ENCODE measurements around the gene KIF15. TPM values are rescaled to one million over a fixed set of nuclear protein-coding genes. Genes with fewer than 3 reads are reported as not detected.
"Not testable (repeated sequence)": the region's sequence is repeated elsewhere in the genome, so short reads cannot be mapped to it uniquely, and the experiment has no call there.

Gene KIF15
- total RNA-seq, 1 experiment from 2014 or later: 25.9 TPM

- DNase-seq (ENCODE audit: low read depth): peak; percentile 19
These were observed 63.8 kb downstream of the KIF15 start for GRCh38 chr3:44825264-44825925.

- no peak for DNase-seq (ENCODE audit: low read depth)
These were observed 65.6 kb downstream of the KIF15 start for GRCh38 chr3:44827196-44827595.

GRCh38 chr3:44831232-44831631, 69.6 kb downstream of the KIF15 start:
- DNase-seq (ENCODE audit: low read depth): no peak

DNA sequence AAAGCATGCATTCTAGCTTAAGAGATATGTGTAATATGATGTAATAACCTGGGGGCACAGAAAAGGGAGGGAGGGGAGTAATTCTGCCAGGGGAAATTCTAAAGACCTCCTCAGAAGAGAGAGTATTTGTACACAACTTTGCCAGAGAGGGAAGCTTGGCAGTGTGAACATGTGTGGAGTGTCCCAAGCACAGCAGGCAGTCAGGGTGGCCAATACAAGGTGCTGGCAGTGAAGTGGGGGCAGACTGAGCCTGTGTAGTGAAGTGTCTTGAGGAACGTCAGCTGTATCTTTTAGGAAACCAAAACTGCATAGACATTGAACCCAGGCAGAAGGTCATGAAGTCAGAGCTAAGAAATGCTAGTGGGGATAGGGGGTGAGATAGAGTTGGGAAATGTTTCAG, 70.4 kb downstream of the KIF15 start:
- no peak for DNase-seq (ENCODE audit: low read depth)

GRCh38 chr3:44832965-44833364, 71.4 kb downstream of the KIF15 start:
- no peak for DNase-seq (ENCODE audit: low read depth)

GRCh38 chr3:44833394-44833793, 71.8 kb downstream of the KIF15 start:
- no peak for DNase-seq (ENCODE audit: low read depth)

DNA sequence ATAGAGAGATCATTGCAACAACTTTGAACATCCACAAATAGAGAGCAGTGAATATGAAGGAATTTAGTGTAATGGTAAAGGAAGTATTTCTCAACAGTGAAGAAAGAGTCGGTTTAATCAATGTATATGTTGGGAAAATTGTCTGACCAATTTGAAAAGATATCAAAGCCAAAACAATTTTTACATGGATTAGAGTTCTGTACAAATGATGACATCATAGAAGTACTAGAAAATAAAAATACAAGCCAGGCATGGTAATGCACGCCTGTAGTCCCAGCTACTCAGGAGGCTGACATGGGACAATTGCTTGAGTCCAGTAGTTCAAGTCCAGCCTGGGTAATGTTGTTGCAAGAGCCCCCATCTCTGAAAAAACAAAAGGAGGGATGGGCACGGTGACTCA, 74.1 kb downstream of the KIF15 start:
- no peak for DNase-seq (ENCODE audit: low read depth)

GRCh38 chr3:44842376-44842775, 80.8 kb downstream of the KIF15 start:
- no peak for DNase-seq (ENCODE audit: low read depth)

DNA sequence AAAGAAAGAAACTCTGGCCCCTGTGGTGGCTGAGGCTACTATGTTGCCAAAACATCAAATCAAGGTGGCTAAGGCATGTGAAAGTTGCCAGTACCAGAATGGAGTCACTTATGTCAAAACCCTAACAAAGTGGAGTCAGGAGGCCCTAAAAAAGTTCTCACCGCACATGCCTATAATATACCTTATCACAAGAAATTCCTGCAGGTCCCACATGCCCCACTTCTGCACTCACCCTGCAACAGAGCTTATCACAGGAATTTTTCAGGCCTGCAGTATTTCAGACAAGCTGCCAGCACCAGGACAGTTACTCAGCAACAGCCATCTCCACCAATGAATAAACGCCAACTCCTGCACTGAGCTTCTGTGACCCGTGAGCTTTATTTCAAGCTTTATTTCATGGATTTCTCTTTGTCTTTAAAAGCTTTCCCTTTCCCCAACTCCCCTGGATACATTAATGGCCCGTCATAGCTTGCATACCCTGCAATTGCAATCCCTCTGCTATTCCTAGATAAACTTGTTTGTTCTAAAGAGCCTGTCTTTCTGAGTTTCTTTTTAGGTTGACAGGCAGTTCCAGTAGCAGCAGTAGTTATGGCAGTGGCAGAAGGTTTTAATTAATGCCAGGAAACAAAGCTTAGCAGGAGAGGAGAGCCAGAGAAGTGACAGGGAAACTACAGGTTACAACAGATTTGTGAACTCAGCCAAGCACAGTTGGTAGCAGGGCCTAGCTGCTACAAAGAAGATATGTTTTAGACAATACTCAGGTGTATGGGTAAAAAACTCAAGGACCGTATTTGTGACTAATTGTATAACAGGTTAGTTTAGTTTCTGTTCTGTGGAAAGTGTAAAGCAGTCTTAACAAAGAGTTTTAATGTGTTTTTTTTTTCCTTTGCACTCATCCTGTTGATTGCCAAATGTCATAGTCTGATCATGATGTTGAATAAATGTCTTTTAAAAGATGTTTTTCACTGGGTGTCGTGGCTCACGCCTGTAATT, 84.2 kb downstream of the KIF15 start:
- DNase-seq (ENCODE audit: low read depth): no peak

GRCh38 chr3:44848634-44849033, 87.0 kb downstream of the KIF15 start:
- no peak for DNase-seq (ENCODE audit: low read depth)

DNA sequence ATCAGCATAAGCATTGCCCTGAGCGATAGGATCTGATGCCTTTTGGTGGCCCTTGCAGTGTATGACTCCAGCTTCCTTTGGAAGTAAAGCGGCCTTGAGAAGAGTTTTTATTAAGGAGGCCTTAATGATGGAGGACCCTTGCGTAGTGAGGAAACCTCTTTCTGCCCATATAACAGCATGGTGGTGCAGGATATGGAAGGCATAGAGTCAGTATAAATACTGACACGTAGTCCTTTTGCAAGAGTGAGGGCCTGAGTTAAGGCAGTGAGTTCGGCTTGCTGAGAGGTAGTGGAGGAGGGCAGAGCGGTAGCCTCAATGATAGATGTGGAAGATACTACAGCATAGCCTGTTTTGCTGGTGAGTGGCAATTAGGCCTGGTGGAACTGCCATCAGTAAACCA, 95.1 kb downstream of the KIF15 start:
- not testable (repeated sequence) for DNase-seq (ENCODE audit: low read depth)

GRCh38 chr3:44860117-44860516, 98.5 kb downstream of the KIF15 start:
- DNase-seq (ENCODE audit: low read depth): no peak

GRCh38 chr3:44861412-44862225, 100.0 kb downstream of the KIF15 start, which contains the start of gene TMEM42:
TSS of gene TMEM42 (plus strand) at chr3:44861912. CDS start at chr3:44861925, 13 bp downstream.
- peak; percentile 87 for DNase-seq (ENCODE audit: low read depth)

DNA sequence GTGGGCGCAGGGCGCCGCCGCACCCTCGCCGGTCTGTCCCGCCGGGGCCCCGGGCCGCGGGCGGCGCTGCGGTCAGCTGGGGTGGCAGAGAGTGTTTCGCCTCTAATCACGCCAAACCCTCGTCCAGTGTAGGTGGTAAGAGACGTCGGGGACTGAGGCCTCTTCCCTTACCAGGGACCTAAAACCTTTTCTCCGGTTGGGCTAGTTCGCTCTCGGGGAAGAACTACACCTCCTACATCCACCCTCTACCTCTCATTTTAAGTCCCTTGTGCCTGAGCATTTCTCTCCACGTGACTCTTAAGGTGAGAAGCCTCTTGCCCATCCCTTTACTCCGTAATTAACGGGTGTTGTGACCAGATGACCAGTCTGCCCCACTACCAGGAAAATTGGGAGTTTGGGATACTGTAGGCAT, 100.6 kb downstream of the KIF15 start:
- peak; percentile 40 for DNase-seq (ENCODE audit: low read depth)

GRCh38 chr3:44865272-44866035, 103.9 kb downstream of the KIF15 start:
- DNase-seq (ENCODE audit: low read depth): peak; percentile 76

DNA sequence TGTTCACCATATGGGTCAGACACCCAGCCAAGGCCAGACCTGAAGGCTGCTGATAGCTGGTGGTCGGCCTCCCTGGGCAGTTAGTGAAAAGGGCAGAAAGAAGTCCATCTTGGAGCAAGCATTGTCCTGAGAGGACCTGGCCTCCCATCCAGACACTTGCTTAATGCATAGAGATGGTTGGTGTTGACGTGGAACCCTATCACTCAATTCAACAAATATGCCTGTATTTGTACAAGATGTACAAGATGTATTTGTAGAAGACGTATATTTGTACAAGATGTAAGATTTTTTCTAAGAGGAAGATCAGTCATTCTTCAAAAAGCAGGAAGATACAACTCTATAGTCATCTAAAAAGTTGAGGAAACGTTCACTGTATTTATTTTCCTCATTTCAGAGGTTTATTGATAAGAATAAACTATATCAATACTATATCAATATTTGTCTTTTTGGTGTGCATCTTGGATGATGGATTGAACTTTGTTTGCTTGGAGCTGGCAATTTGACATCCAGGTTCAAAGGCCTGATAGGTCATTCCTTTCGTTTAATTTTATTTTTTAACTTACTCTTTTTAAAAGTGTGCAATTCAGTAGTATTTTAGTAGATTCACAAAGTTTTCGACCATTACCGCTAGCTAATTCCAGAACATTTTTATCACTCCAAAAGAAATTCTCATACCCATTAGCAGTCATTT, 106.0 kb downstream of the KIF15 start:
- no peak for DNase-seq (ENCODE audit: low read depth)

- DNase-seq (ENCODE audit: low read depth): no peak
These were observed 108.9 kb downstream of the KIF15 start for GRCh38 chr3:44870375-44871061.

DNA sequence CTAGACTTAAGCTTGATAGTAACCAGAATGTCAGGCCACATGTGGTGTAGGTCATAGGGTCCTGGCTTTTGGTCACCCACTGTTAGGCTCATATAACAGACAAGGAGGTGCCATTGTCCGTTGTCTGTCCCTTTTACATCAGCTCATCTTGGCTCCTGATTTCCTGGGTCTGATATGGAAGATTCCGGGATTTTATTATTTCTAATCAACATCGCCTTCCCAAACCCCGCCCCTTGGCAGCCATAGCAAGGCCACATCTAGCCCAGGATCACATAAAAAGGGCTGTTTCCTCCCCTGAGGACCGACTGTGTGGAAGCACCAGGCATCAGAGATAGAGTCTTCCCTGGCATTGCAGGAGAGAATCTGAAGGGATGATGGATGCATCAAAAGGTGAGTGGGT, 112.7 kb downstream of the KIF15 start, which contains the start of gene TGM4:
Gene TGM4, plus strand, starts transcription at position 301 of the 400 bp plus-strand sequence. Its CDS starts 71 bp downstream, at position 372.
- DNase-seq (ENCODE audit: low read depth): no peak

DNA sequence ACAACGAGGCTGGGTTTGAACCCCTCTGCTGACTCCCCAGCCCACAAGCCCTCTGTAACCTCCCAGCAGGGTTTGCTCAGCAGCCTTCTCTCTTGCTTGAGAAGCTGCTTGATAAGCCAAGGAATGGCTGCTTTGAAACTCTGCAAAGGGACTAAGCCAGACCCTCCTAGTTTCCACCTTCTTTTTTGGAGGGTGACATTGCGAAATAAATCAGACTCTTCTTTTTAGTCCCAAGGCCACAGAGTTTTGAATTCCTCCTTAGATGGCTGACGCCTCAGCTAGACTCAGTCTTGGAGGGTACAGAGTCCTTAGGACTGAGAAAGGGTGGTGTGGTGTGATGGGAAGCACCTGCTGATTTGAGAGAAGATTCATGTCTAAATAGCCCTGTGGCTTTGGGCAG, 114.0 kb downstream of the KIF15 start:
- DNase-seq (ENCODE audit: low read depth): no peak

DNA sequence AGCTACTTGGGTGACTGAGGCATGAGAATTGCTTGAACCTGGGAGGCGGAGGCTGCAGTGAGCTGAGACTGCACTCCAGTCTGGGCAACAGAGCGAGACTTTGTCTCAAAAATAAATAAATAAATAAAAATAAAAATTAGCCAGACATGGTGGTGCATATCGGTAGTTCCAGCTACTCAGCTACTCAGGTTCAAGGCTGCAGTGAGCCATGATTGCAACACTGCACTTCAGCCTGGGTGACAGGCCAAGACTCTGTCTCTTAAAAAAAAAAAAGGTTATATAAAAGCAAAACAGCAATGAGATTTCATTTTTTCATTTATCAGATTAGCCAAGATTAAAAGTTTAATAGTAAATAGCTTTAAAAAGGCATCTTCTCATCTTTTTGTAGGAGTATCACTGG, 115.7 kb downstream of the KIF15 start:
- DNase-seq (ENCODE audit: low read depth): no peak

All from LHCN-M2 (cell line).